NCI-H226 (cell line): Measurements from ENCODE around the gene KRTAP5-7.
"Not testable (repeated sequence)": the region's sequence is repeated elsewhere in the genome, so short reads cannot be mapped to it uniquely, and the experiment has no call there.

Experiments used
- DNase-seq: peaks from one replicate; pipeline ENCODE4 v3.0.0-alpha.2; 2015

KRTAP5-7 gene

DNA sequence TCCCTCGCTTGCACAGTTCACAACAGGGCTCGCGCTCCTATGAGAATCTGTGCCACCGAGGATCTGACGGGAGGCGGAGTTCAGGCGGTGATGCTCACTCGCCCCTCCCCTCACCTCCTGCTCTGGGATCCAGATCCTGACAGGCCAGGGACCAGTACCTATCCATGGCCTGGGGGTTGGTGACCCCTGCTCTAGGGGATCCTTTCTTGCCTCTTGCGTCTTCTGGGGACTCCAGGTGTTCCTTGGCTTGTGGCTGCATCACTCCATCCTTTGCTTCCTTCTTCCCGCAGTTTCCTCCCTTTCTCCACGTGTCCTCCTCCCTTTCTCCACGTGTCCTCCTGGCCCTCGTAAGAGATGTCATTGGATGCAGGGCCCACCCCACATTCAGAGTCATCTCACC lies 30.6 kb upstream of the KRTAP5-7 start:
- DNase-seq = no peak

DNA sequence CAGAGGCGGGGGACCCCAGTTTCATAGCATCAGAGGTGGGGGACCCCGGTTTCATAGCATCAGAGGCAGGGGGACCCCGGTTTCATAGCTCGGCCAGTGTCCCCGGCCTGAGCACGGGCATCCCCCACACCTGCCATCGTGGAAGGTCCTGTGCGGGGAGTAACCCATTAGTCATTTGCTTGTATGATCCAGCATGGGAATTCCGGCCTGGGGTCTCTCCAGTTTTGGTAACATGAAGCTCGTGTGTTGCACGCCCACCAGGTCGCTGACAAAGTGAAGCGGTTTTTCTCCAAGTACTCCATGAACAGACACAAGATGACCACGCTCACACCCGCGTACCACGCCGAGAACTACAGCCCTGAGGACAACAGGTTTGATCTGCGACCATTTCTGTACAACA lies 29.0 kb upstream of the KRTAP5-7 start:
- no peak for DNase-seq

DNA sequence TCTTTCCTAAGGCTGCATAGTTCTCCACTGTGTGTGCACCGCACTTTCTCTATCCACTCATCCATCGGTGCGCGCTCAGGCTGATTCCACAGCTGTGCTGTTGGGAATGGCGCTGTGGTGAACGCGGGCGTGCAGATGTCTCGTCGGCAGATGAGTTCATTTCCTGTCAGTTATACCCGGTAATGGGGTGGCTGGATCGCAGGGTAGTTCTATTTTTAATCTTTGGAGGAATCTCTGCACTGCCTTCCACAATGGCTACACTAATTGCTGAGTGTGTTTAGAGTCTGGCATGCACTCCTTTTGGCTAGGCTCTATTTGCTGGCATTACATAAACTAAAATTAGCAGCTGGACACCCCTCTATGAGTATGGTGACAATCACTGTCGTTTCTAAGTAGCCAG lies 27.9 kb upstream of the KRTAP5-7 start:
- DNase-seq = no peak

DNA sequence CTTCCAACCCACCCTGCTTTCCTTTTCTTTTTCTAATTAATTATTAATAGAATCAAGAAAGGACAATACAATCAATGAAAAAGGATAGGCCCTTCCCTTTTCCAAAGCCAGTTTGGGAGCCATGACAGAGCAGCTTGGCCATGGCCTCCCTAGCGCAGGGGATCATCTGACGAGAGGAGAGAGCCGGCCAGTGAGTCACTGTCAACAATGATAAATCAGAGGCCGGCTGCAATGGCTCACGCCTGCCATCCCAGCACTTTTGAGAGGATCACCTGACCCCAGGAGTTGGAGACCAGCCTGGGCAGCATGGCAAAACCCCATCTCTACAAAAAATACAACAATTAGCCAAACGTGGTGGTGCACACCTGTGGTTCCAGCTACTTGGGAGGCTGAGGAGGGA lies 27.5 kb upstream of the KRTAP5-7 start:
- DNase-seq = no peak

DNA sequence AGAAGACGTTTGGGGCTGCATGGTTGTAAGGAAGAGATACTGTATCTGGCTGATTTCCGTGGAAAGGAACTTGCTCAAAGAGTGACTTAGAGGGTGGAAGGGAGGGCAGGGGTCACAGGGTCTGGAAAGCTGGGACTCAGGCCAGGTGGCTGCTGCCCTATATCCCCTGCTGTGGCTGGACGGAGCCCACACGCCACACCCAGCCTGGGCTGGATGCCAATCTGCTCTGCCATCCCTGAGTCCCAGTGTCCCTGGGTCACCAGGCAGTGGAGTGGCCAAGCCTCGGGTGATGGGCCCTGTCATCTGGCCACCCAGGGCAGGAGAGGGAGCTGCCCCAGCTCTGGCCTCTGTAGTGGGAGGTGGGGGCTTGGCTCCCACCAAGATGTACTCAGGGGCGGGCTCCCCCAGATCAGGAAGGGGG lies 26.5 kb upstream of the KRTAP5-7 start:
- DNase-seq = no peak

DNA sequence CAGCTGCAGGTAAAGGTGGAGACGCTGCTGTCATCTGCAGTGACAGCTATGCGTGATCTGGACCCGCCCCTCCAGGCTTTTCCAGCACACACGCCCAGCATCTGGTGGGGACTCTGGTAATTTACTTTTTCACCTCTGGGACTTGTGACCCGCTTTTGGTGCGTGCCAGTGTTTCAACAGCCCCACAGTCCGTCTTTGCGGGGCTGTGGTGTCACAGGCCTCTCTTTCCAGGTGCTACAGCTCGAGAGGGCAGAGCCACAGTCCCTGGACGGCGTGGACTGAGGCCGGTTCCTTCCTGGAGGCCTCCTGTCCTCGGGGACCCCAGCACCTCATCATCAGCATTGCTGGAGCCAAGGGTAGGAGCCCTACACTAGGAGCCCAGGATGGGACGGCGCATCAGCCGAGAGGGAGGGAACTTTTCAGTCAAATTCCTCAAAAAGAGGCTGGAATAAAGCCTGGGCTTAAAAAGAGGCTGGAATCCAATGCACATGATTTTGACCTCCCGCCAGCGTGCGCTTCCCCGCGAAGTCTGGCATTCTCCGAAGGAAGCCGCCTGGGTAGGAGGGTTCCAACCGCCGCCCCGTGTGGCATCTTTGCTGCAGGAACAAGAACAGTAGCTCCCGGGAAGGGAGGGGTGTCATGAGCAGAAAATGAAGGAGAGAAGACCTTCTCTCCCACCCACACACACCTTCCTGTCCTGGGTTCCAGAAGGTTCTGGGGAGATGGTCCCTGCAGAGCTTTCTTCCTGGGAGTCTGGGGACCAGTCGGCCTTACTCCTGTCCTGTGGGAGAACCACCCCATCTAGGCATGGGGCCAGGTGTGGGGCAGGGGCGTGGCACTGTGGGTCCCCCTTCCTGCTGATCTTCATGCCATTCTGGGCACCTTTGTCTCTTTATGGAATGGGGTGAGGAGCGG lies 25.7 kb upstream of the KRTAP5-7 start:
- no peak for DNase-seq

DNA sequence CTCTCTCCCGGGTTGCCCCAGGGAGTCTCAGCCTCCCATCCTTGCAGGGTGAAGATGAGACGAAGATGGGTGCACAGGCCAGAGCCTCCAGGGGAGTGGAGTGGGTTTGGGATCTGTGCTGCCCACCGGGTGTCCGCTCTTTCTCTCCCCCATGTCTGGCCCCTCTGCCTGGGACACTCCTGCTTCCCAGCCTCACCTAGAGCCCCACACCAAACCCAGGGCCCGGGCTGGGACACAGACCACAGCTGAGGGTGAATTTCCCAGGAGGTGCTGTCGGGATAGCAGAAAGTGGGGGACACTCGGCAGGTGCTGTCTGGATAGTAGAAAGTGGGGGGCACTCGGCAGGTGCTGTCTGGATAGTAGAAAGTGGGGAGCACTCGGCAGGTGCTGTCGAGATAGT lies 25.0 kb upstream of the KRTAP5-7 start:
- DNase-seq = no peak

DNA sequence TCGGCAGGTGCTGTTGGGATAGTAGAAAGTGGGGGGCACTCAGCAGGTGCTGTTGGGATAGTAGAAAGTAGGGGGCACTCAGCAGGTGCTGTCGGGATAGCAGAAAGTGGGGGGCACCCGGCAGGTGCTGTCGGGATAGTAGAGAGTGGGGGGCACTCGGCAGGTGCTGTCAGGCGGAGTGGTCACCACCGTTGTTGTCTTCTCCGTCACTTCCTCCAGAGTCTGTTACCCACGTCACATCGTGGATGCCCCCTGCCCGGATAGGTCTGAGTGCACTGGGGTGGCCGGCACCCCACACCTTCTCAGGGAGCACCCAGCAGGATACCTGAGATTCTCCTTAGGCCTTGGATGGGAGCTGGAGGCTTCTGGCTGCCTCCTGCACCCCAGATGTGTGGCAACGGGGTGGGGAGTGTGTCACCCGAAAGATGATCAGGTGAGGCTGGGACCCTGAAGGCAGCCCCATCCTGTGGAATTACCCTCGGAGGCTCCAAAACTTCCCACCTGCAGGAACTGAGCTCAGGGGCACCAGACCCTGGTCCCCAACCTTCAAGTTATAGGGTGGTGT lies 24.1 kb upstream of the KRTAP5-7 start:
- DNase-seq = no peak

DNA sequence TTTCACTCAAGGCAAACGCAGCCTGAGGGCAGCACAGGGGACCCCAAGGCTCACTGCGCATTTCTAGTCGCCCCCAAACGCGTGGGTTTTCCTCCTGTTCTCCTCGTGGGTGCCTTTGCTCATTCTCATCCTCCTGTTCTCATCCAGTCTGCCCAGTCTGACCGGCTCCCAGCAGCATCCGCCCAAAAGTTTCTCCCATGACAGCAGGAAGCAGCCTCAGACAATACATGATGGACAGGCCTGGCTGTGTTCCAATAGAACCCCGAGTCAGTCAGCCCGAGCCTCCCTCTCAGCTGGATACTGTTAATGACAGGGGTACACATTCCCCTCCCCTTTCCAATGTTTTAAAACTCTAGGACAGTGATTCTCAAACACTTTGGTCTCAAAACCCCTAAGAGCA lies 22.5 kb upstream of the KRTAP5-7 start:
- DNase-seq = no peak

DNA sequence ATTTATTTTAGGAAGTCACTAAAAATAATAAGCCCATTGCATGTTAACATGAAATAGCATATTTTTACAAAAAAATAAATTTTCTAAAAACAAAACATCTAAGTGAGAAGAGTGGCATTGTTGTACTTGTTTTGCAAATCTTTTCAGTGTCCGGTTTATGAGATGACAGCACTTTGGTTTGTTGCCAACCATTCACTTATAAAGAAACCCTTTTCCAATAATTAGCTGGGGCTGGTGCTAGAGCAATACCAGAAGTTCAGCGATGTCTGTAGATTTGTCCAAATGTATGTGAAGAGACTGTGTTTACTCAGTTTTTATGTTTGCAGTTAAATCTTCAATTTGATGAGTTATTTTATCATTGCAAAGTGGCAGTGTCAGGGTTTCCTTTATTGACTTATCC lies 22.1 kb upstream of the KRTAP5-7 start:
- DNase-seq = no peak

DNA sequence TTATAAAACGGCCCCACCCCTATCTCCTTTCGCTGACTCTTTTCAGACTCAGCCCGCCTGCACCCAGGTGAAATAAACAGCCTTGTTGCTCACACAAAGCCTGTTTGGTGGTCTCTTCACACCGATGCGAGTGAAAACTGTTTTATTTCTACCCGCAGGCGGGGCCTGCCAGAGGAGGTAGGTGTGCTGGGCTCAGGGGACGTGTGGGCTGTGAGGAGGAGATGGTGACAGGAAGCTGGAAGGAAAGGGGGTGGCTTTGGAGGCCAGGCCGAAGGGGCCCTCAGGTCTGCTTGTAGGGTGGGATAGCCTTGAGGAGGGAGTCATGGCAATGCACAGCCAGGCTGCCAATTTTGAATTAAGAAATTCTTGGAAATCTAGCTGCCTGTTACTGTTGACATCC lies 21.3 kb upstream of the KRTAP5-7 start:
- DNase-seq = no peak

DNA sequence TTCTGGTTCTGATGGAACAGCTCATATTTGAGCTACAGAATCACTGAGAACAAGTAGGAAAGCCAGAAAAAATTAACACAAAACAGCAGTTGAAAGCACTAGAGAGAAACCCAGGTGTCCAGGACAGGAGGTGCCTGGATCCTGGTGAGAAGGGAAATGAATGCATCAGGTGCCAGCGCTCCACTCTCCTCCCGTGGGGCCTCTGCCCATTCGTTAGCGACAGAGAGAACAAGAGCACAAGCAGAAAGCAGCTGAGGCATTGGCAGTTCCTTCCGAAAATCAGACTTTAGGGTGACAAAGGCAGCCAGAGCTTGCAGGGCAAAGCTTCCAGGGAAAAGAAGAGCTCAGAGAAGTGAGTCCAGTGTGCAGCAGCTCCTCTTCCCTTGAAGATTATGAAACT lies 20.0 kb upstream of the KRTAP5-7 start:
- DNase-seq = no peak

DNA sequence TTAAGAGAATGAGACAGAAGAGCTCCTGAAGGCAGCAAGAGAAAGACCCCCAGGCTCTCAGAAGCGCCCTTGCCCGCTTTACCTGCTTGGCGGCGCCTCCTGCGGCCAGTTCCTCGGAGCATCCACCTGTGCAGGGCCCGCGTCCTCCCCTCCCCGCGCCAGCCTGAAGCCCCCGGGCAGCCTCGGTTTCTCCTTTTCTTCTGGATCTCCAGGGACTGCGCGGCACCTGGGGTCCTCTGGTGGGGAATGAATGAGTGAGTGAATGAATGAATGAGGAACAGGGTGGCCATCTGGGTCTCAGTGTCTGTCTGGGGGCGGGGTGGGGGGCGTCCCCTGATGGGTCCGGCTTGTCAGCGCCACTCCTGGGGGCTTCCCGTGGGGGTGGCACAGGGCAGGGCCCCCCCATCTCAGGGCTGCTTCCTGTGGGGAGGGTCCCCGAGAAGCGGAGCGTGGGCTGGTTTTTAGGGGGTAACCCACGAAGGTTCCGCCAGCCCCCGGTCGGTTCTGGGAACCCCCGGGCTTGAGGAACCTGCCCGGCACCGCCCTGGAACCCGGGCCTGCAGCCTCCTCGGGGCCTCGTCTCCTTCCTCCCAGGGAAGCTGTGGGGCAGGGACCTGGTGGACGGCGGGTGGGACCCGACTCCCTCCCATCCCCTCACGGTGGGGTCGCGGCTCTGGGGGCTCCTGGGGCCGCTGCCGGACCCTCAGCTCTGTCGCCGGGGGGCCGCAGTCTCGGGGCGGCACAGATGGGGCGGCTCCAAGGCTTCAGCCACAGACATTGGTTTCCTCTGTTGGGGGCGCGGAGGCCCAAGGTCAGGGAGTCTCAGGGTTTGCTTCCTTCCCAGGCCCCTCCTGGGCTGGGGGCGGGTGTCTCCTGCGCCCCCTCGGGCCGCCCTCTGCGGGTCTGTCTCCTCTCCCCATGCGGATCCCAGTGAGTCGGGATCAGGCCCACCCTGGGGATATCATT lies 8.3 kb upstream of the KRTAP5-7 start:
- DNase-seq = no peak

DNA sequence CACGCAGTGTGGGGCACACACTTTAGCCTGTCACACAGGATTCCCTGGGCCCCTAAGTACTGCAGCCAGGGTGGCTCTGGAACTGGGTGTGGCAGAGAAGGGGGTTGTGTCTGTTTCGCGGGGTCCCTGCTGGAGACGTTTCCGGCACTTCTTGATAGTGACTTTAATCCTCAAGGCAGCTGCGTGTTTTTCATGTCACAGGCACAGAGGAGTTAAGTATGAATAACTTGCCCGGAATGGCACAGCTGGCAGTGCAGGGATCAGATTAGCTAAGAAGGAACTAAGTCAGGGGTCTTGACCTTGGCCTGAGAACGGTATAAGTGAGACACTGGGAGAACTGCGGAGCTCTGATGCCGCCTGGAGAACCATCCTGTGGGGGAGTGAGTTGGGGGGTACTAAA lies 7.5 kb upstream of the KRTAP5-7 start:
- DNase-seq = no peak

DNA sequence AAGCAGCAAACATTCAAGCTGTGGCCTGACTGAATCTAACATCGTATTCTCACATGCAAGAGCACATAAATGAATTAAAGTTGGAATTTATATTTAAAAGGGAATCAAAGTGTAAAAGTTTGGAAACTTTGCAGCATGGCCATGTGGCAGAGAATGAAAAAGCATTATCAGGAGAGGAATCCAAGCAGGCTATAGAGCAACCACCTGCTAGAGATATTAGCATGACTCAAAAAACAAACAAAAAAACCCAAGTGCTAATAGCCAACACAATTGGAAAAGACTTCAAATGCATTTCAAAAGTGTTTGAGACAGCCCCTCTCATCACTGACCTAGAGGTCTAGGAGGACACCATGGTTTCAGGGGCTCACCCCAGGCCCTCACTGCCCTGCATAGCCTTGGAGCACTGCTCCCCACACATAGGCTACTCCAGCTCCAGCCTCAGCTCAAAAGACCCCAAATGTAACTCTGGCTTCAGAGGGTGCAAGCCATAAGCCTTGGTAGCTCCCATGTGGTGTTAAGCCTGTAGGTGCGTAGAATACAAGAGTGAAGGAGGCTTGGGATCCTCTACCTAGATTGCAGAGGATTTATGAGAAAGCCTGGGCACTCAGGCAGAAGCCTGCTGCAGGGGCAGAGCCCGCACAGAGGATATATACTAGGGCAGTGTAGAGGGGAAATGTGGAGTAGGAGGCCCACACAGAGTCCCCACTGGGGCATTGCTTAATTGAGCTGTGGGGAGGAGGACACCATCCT lies 1.7 kb upstream of the KRTAP5-7 start:
- no peak for DNase-seq

DNA sequence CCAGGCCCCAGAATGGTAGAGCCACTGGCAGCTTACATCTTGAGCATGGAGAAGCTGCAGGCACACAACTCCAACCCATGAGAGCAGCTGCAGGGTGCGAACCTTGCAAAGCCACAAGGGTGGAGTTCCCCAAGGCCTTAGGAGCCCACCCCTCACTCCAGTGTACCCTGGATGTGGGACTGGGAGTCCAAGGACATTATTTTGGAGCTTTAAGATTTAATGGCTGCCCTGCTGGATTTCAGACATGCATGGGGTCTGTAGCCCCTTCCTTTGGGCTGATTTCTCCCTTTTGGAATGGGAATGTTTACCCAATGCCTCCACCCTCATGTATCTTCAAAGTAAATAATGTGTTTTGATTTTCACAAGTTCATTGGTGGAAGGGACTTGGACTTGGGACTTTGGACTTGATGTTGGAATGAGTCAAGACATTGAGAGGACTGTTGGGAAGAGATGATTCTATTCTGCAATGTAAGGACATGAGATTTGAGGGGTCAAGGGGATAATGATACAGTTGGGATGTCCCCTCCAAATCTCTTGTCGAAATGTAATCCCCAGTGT lies 1.1 kb upstream of the KRTAP5-7 start:
- no peak for DNase-seq

DNA sequence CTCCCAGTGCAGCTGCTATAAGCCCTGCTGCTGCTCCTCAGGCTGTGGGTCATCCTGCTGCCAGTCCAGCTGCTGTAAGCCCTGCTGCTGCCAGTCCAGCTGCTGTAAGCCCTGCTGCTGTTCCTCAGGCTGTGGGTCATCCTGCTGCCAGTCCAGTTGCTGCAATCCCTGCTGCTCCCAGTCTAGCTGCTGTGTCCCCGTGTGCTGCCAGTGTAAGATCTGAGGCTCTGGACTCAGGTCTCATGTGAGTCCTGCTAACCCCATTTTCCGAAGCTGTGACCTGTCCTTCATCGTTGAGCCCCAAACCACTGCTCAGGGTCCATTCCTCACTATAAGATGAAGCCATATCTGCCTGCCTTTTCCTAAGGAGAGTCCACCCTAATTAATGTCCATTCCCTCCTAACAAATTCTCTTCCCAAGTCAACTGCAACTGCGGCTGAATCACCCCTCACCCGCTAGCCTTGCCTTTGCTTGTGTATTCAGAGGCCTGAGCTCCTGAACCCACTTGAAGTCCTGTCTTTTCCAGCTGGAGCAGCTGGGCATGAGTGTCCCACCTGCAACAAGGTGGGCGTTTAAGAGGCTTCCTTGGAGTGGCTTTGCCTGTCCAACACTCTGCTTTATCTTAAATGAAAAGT lies 626 bp downstream of the KRTAP5-7 start:
- DNase-seq = no peak

DNA sequence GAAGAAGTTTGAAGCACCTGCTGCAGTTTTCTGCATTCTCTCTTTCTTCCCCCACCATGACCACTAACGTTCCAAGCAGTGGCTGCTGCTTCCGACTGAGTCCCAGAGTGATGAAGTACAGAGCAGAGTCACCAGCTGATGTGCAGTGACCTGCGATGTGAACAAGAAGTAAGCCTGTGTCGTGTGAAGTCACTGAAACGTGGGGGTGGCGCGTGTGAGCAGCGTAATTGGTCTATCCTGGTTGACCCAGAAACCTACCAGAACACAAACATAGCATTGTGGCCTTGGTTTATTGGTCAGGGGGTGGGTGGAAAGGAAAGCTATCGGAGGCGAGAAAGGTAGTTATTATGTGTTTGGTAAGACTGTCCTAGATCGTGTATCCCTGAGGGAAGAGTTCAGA lies 3.5 kb downstream of the KRTAP5-7 start:
- no peak for DNase-seq

DNA sequence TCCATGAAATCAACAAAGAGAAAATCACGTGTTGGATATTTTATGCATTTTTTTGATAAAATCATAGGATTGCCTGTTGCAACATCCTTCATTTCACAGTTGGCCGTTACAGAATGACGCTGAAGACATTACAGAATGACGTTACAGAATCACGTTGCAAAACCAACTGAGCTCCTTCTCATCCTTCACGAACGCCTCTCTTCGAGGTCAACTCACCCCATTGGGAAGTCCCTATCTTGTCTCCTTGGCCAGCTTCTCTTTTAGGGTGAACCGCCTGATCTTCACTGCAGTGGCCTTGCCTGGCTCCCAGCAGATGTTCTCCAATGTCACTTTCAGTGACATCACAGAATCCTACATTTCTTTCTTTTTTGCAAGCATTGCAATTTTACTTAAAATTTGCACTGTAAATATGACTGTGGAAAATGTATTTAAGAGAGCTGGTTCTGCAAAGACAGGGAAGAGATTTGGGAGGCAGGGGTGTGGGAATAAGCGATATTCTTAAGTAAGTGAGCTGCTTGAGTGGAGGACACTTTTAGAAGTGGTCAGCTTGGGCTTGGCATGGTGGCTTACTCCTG lies 5.1 kb downstream of the KRTAP5-7 start:
- no peak for DNase-seq

DNA sequence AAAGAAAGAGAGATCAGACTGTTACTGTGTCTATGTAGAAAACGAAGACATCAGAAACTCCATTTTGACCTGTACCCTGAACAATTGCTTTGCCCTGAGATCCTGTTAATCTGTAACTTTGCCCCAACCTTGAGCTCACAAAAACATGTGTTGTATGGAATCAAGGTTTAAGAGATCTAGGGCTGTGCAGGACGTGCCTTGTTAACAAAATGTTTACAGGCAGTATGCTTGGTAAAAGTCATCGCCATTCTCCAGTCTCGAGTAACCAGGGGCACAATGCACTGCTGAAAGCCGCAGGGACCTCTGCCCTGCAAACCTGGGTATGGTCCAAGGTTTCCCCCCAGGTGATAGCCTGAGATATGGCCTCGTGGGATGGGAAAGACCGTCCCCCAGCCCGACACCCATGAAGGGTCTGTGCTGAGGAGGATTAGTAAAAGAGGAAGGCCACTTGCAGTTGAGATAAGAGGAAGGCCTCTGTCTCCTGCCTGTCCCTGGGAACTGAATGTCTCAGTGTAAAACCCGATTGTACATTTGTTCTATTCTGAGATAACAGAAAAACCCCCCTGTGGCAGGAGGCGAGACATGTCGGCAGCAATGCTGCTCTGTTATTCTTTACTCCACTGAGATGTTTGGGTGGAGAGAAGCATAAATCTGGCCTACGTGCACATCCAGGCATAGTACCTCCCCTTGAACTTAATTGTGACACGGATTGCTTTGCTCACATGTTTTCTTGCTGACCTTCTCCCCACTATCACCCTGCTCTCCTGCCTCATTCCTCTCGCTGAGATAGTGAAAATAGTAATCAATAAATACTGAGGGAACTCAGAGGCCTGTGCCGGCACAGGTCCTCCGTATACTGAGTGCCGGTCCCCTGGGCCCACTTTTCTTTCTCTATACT lies 7.9 kb downstream of the KRTAP5-7 start:
- DNase-seq = not testable (repeated sequence)
